Karpas-422 (cell line): ENCODE results near the gene SNTG2. TPM values are rescaled to one million over a fixed set of nuclear protein-coding genes. Genes with fewer than 3 reads are reported as not detected.

Source experiments
- DNase-seq: peaks from one replicate; pipeline ENCODE4 v3.0.0-alpha.2; 2015
- H2AFZ ChIP-seq: fragments of 200-600 bp; sonication (generic); 2 replicates; pipeline ENCODE4 v1.6.1; 2014; ENCODE audit warnings: antibody characterized with exemption, low read length, mixed read lengths
- H3K27ac ChIP-seq: fragments of 200-600 bp; sonication (generic); 2 replicates; pipeline ENCODE4 v1.5.1; 2014; ENCODE audit warnings: mild to moderate bottlenecking, low read length, moderate library complexity
- H3K27me3 ChIP-seq: fragments of 200-600 bp; sonication (generic); 2 replicates; pipeline ENCODE4 v1.6.1; 2014; ENCODE audit warnings: low read length, mixed read lengths
- H3K36me3 ChIP-seq: fragments of 200-600 bp; sonication (generic); 2 replicates; pipeline ENCODE4 v1.6.1; 2014; ENCODE audit warnings: low read length, mixed read lengths; ENCODE audit not compliant: insufficient read depth
- H3K4me1 ChIP-seq: fragments of 200-600 bp; sonication (generic); 2 replicates; pipeline ENCODE4 v1.6.1; 2014; ENCODE audit warnings: mild to moderate bottlenecking, low read length, mixed read lengths
- H3K4me2 ChIP-seq: fragments of 200-600 bp; sonication (generic); 2 replicates; pipeline ENCODE4 v1.6.1; 2014; ENCODE audit warnings: low read length, low read depth, mild to moderate bottlenecking; ENCODE audit not compliant: poor library complexity, severe bottlenecking
- H3K4me3 ChIP-seq: fragments of 200-600 bp; sonication (generic); 2 replicates; pipeline ENCODE4 v1.5.1; 2014; ENCODE audit warnings: mild to moderate bottlenecking, antibody characterized with exemption, low read length, mixed read lengths
- H3K79me2 ChIP-seq: fragments of 200-600 bp; sonication (generic); 2 replicates; pipeline ENCODE4 v1.6.1; 2014; ENCODE audit warnings: mild to moderate bottlenecking, low read length, mixed read lengths
- H3K9ac ChIP-seq: fragments of 200-600 bp; sonication (generic); 2 replicates; pipeline ENCODE4 v1.6.0; 2014; ENCODE audit warnings: low read length
- H3K9me2 ChIP-seq: fragments of 200-600 bp; sonication (generic), shearing (Covaris generic); replicated peaks from 2 replicates; pipeline ENCODE4 v1.6.0; 2014; ENCODE audit warnings: mild to moderate bottlenecking, low read length, moderate library complexity; ENCODE audit not compliant: insufficient read depth
- H3K9me3 ChIP-seq: fragments of 300-700, 200-600 bp; sonication (generic); 2 replicates; pipeline ENCODE4 v1.6.1; 2014; ENCODE audit warnings: low read length, mixed read lengths
- H4K20me1 ChIP-seq: fragments of 200-600 bp; sonication (generic); 2 replicates; pipeline ENCODE4 v1.6.1; 2014; ENCODE audit warnings: mild to moderate bottlenecking, antibody characterized with exemption, low read length, low read depth; ENCODE audit not compliant: insufficient read depth
- total RNA-seq: library from RNA; depleted of rRNA; stranded (reverse); fragments of >200 nt; shearing (Covaris generic); gene quantifications from 2 replicates; pipeline ENCODE4 v1.2.3, GENCODE V29; 2014; ENCODE audit warnings: low replicate concordance

The SNTG2 gene
- total RNA-seq, 1 experiment from 2014 or later, result not detected

- no peak overlapping the region for H2AFZ ChIP-seq
- H3K9ac ChIP-seq, result no peak overlapping the region
- no peaks in the 10 kb centered on the region for H3K27me3 ChIP-seq
- no peak overlapping the region for H3K4me2 ChIP-seq
- no peaks in the 10 kb centered on the region for H3K9me3 ChIP-seq
- DNase-seq, result no peak
- H3K9me2 ChIP-seq, result no peaks in the 10 kb centered on the region
- H3K4me1 ChIP-seq, result no peaks in the 10 kb centered on the region
- H4K20me1 ChIP-seq, result no peaks in the 10 kb centered on the region
- H3K27ac ChIP-seq, result no peak overlapping the region
- no peak overlapping the region for H3K4me3 ChIP-seq
- no peaks in the 10 kb centered on the region for H3K79me2 ChIP-seq
- no peaks in the 10 kb centered on the region for H3K36me3 ChIP-seq
Observed at GRCh38 chr2:929925-930324, 20.7 kb upstream of the SNTG2 start.

GRCh38 chr2:930935-931334, 19.7 kb upstream of the SNTG2 start:
- Histone ChIP-seq H3K27ac (no peak overlapping the region), H3K4me3 (no peak overlapping the region), H3K9me3 (no peaks in the 10 kb centered on the region), H4K20me1 (no peaks in the 10 kb centered on the region), H3K4me1 (no peaks in the 10 kb centered on the region), H3K9ac (no peak overlapping the region), H3K36me3 (no peaks in the 10 kb centered on the region), H3K9me2 (no peaks in the 10 kb centered on the region), H2AFZ (no peak overlapping the region), H3K27me3 (no peaks in the 10 kb centered on the region), H3K79me2 (no peaks in the 10 kb centered on the region), H3K4me2 (no peak overlapping the region)
- DNase-seq, result no peak

- H3K79me2 ChIP-seq, result no peaks in the 10 kb centered on the region
- no peaks in the 10 kb centered on the region for H3K27me3 ChIP-seq
- no peak overlapping the region for H2AFZ ChIP-seq
- no peak overlapping the region for H3K9ac ChIP-seq
- no peaks in the 10 kb centered on the region for H3K9me3 ChIP-seq
- no peak for DNase-seq
- no peaks in the 10 kb centered on the region for H3K9me2 ChIP-seq
- no peaks in the 10 kb centered on the region for H4K20me1 ChIP-seq
- H3K4me3 ChIP-seq, result no peak overlapping the region
- H3K27ac ChIP-seq, result no peak overlapping the region
- H3K36me3 ChIP-seq, result no peaks in the 10 kb centered on the region
- no peaks in the 10 kb centered on the region for H3K4me1 ChIP-seq
- no peak overlapping the region for H3K4me2 ChIP-seq
Observed at GRCh38 chr2:932320-933115, 18.1 kb upstream of the SNTG2 start.

- H3K79me2 ChIP-seq, result no peaks in the 10 kb centered on the region
- H3K9ac ChIP-seq, result no peak overlapping the region
- no peak overlapping the region for H3K27ac ChIP-seq
- H4K20me1 ChIP-seq, result no peaks in the 10 kb centered on the region
- no peaks in the 10 kb centered on the region for H3K4me1 ChIP-seq
- H3K4me3 ChIP-seq, result no peak overlapping the region
- H3K9me3 ChIP-seq, result no peaks in the 10 kb centered on the region
- no peak overlapping the region for H2AFZ ChIP-seq
- H3K36me3 ChIP-seq, result no peaks in the 10 kb centered on the region
- H3K27me3 ChIP-seq, result no peaks in the 10 kb centered on the region
- no peaks in the 10 kb centered on the region for H3K9me2 ChIP-seq
- H3K4me2 ChIP-seq, result no peak overlapping the region
- DNase-seq, result no peak
Observed at GRCh38 chr2:933734-934295, 16.8 kb upstream of the SNTG2 start.

GRCh38 chr2:937530-937929, 13.1 kb upstream of the SNTG2 start:
- Histone ChIP-seq H3K27me3 (no peaks in the 10 kb centered on the region), H3K4me2 (no peak overlapping the region), H3K79me2 (no peaks in the 10 kb centered on the region), H2AFZ (no peak overlapping the region), H4K20me1 (no peaks in the 10 kb centered on the region), H3K36me3 (no peaks in the 10 kb centered on the region), H3K9me2 (no peaks in the 10 kb centered on the region), H3K9me3 (no peaks in the 10 kb centered on the region), H3K9ac (no peak overlapping the region), H3K4me3 (no peak overlapping the region), H3K4me1 (no peaks in the 10 kb centered on the region), H3K27ac (no peak overlapping the region)
- DNase-seq, result no peak

GRCh38 chr2:938181-939005, 12.3 kb upstream of the SNTG2 start:
- H3K4me1 ChIP-seq, result no peaks in the 10 kb centered on the region

GRCh38 chr2:939936-940601, 10.6 kb upstream of the SNTG2 start:
- no peaks in the 10 kb centered on the region for H3K9me3 ChIP-seq

More at GRCh38 chr2:938181-939005, 12.3 kb upstream of the SNTG2 start:
- Histone ChIP-seq H3K9ac (no peak overlapping the region), H4K20me1 (no peaks in the 10 kb centered on the region), H3K4me3 (no peak overlapping the region), H3K79me2 (no peaks in the 10 kb centered on the region), H3K27ac (no peak overlapping the region), H3K9me2 (no peaks in the 10 kb centered on the region), H3K4me2 (no peak overlapping the region), H2AFZ (no peak overlapping the region), H3K36me3 (no peaks in the 10 kb centered on the region), H3K27me3 (no peaks in the 10 kb centered on the region), H3K9me3 (no peaks in the 10 kb centered on the region)
- no peak for DNase-seq

GRCh38 chr2:941871-942270, 8.8 kb upstream of the SNTG2 start:
- no peaks in the 10 kb centered on the region for H3K9me2 ChIP-seq
- H4K20me1 ChIP-seq, result no peaks in the 10 kb centered on the region
- DNase-seq, result no peak
- H3K4me3 ChIP-seq, result no peak overlapping the region
- H3K9ac ChIP-seq, result no peak overlapping the region
- H3K27ac ChIP-seq, result no peak overlapping the region
- H3K27me3 ChIP-seq, result no peaks in the 10 kb centered on the region
- H3K9me3 ChIP-seq, result no peaks in the 10 kb centered on the region
- peaks cover 15% of the 10 kb centered on the region for H3K4me1 ChIP-seq
- H3K36me3 ChIP-seq, result no peaks in the 10 kb centered on the region
- H3K4me2 ChIP-seq, result no peak overlapping the region
- H2AFZ ChIP-seq, result no peak overlapping the region
- H3K79me2 ChIP-seq, result no peaks in the 10 kb centered on the region

More at GRCh38 chr2:939936-940601, 10.6 kb upstream of the SNTG2 start:
- H3K27me3 ChIP-seq, result no peaks in the 10 kb centered on the region
- DNase-seq, result no peak
- H3K27ac ChIP-seq, result no peak overlapping the region
- H3K79me2 ChIP-seq, result no peaks in the 10 kb centered on the region
- H3K4me1 ChIP-seq, result 0 out of 2 replicates have a peak, but pooled peaks cover 3% of the 10 kb centered on the region
- no peak overlapping the region for H3K4me2 ChIP-seq
- no peak overlapping the region for H3K4me3 ChIP-seq
- H3K36me3 ChIP-seq, result no peaks in the 10 kb centered on the region
- no peaks in the 10 kb centered on the region for H4K20me1 ChIP-seq
- no peak overlapping the region for H2AFZ ChIP-seq
- no peaks in the 10 kb centered on the region for H3K9me2 ChIP-seq
- no peak overlapping the region for H3K9ac ChIP-seq
